Subcutaneous abdominal adipose tissue (tissue), 5 donors: ENCODE results near the gene B3GNT2.
"Not testable (repeated sequence)": the region's sequence is repeated elsewhere in the genome, so short reads cannot be mapped to it uniquely, and the experiment has no call there.

ENCODE experiments used
- H3K27ac ChIP-seq: one replicate; pipeline ENCODE4 v1.7.0; 2013; ENCODE audit warnings: low read depth, mild to moderate bottlenecking, inconsistent platforms, low read length, moderate library complexity
- H3K27me3 ChIP-seq, 5 donors: one replicate each; pipeline ENCODE4 v1.7.0; 2013; ENCODE audit warnings: low read length in 5 of 5, inconsistent platforms in 1 of 5; ENCODE audit not compliant: control insufficient read depth in 5 of 5, insufficient read depth in 4 of 5
- H3K36me3 ChIP-seq, 5 donors: one replicate each; pipeline ENCODE4 v1.7.0; 2013; ENCODE audit warnings: low read length in 5 of 5; ENCODE audit not compliant: control insufficient read depth in 5 of 5, insufficient read depth in 5 of 5
- H3K4me1 ChIP-seq, 5 donors: one replicate each; pipeline ENCODE4 v1.7.0; 2013; ENCODE audit warnings: low read length in 5 of 5, mild to moderate bottlenecking in 3 of 5, moderate library complexity in 1 of 5; ENCODE audit not compliant: control insufficient read depth in 5 of 5, insufficient read depth in 5 of 5
- H3K4me3 ChIP-seq, 5 donors: one replicate each; pipeline ENCODE4 v1.7.0; 2013; ENCODE audit warnings: low read length in 5 of 5, low read depth in 1 of 5
- H3K9ac ChIP-seq, 5 donors: one replicate each; pipeline ENCODE4 v1.7.0; 2013; ENCODE audit warnings: low read length in 5 of 5, mild to moderate bottlenecking in 4 of 5, moderate library complexity in 3 of 5
- H3K9me3 ChIP-seq, 5 donors: one replicate each; pipeline ENCODE4 v1.7.0; 2013; ENCODE audit warnings: low read length in 5 of 5; ENCODE audit not compliant: control insufficient read depth in 5 of 5
- donor health status: healthy.
- donor health status: healthy.
- donor health status: healthy.
- donor health status: healthy.
- donor health status: healthy.

Gene B3GNT2

GRCh38 chr2:62257466-62257865 lies 61.6 kb downstream of the B3GNT2 start:
- no peak overlapping the region for H3K4me3 ChIP-seq
- H3K27ac ChIP-seq: no peak overlapping the region
- H3K36me3 ChIP-seq: no peaks in the 10 kb centered on the region
- no peaks in the 10 kb centered on the region for H3K27me3 ChIP-seq
- H3K9me3 ChIP-seq: no peaks in the 10 kb centered on the region
- H3K4me1 ChIP-seq: peaks cover 0 to 7% (median 0%) of the 10 kb centered on the region in 5 donors
- H3K9ac ChIP-seq: no peak overlapping the region

- Histone ChIP-seq H3K9me3 (no peaks in the 10 kb centered on the region), H3K36me3 (no peaks in the 10 kb centered on the region), H3K4me3 (no peak overlapping the region), H3K27me3 (no peaks in the 10 kb centered on the region), H3K9ac (no peak overlapping the region), H3K4me1 (peaks cover 3 to 18% (median 9%) of the 10 kb centered on the region in 5 donors), H3K27ac (no peak overlapping the region)
These were observed 67.3 kb downstream of the B3GNT2 start for GRCh38 chr2:62263076-62263715.

GRCh38 chr2:62264186-62264585 lies 68.3 kb downstream of the B3GNT2 start:
- Histone ChIP-seq H3K36me3 (no peaks in the 10 kb centered on the region), H3K27me3 (no peaks in the 10 kb centered on the region), H3K4me3 (no peak overlapping the region), H3K9ac (no peak overlapping the region), H3K27ac (no peak overlapping the region), H3K4me1 (peaks cover 3 to 18% (median 9%) of the 10 kb centered on the region in 5 donors), H3K9me3 (no peaks in the 10 kb centered on the region)

GRCh38 chr2:62265106-62265505 lies 69.2 kb downstream of the B3GNT2 start:
- Histone ChIP-seq H3K9me3 (no peaks in the 10 kb centered on the region), H3K36me3 (no peaks in the 10 kb centered on the region), H3K9ac (no peak overlapping the region), H3K4me3 (no peak overlapping the region), H3K4me1 (peaks cover 3 to 18% (median 9%) of the 10 kb centered on the region in 5 donors), H3K27me3 (no peaks in the 10 kb centered on the region), H3K27ac (no peak overlapping the region)

GRCh38 chr2:62266433-62267038 lies 70.6 kb downstream of the B3GNT2 start:
- Histone ChIP-seq H3K27ac (no peak overlapping the region), H3K9me3 (no peaks in the 10 kb centered on the region), H3K4me3 (no peak overlapping the region), H3K36me3 (no peaks in the 10 kb centered on the region), H3K27me3 (no peaks in the 10 kb centered on the region), H3K4me1 (peaks cover 3 to 18% (median 9%) of the 10 kb centered on the region in 5 donors), H3K9ac (no peak overlapping the region)

- H3K9ac ChIP-seq: no peak overlapping the region
- no peak overlapping the region for H3K27ac ChIP-seq
- no peaks in the 10 kb centered on the region for H3K27me3 ChIP-seq
- H3K9me3 ChIP-seq: no peaks in the 10 kb centered on the region
- peak overlapping the region in 1 of 5 donors; percentile 29 for H3K4me3 ChIP-seq
- peaks cover 3 to 18% (median 9%) of the 10 kb centered on the region in 5 donors for H3K4me1 ChIP-seq
- no peaks in the 10 kb centered on the region for H3K36me3 ChIP-seq
These were observed 71.8 kb downstream of the B3GNT2 start for GRCh38 chr2:62267696-62268095.

GRCh38 chr2:62268681-62269188 lies 72.8 kb downstream of the B3GNT2 start:
- H3K9ac ChIP-seq, H3K27me3 ChIP-seq, H3K4me3 ChIP-seq, H3K9me3 ChIP-seq, H3K27ac ChIP-seq, H3K36me3 ChIP-seq: not testable (repeated sequence)
- H3K4me1 ChIP-seq: peaks cover 3 to 18% (median 9%) of the 10 kb centered on the region in 5 donors

GRCh38 chr2:62270728-62271127 lies 74.8 kb downstream of the B3GNT2 start:
- Histone ChIP-seq H3K27me3 (no peaks in the 10 kb centered on the region), H3K9me3 (no peaks in the 10 kb centered on the region), H3K4me3 (no peak overlapping the region), H3K36me3 (no peaks in the 10 kb centered on the region), H3K4me1 (peaks cover 3 to 11% (median 9%) of the 10 kb centered on the region in 5 donors), H3K9ac (no peak overlapping the region), H3K27ac (no peak overlapping the region)
